ENCODE measurements around the gene ZFP69. TPM values are rescaled to one million over a fixed set of nuclear protein-coding genes. Genes with fewer than 3 reads are reported as not detected.
"Not testable (repeated sequence)": the region's sequence is repeated elsewhere in the genome, so short reads cannot be mapped to it uniquely, and the experiment has no call there.

Gene ZFP69
- polyA plus RNA-seq (ENCODE audit: insufficient read length in 4 of 4): 1 to 10 TPM; 6.3 to 9.4 (median 8.2) TPM

DNA sequence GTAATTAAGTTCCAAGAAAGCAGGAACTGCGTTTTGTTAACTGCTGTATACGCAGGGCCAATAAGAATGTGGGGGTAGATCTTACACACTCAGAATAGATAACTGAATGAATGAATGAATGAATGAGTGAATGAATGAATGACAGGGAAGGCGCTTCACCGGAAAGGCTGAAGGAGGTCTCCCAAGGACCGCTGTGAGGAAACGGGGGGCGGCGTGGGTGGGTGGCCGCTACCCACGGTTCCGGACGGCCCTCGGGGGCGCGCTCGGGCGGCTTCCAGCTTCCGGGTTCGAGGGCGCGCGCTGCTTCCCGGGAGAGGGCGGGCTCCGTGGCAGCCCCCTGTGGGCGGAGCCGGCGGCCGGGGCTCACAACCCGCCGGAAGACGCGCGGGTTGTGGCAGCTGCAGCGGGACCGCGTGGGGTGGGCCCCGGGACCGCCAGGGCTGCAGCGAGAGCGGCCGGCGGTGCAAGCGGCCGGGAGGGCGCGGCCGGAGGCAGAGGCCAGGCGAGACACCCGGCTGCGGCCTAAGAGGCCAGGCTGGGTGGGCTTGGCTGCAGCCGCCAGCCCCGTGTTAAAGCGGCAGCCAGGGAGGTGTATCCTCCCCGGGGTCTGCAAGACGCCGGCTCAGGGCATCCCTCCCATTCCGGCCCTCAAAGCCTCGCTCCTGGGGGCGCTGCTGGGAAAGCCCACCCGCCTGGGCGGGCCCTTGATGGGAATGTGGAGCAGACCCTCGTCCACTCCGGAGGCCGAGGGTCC is at the start of gene ZFP69:
TSS of gene ZFP69 (plus strand) at position 367 of the 754 bp plus-strand sequence. CDS start 2,072 bp downstream, outside the sequence.
- peak; percentile 35 to 56 (median 47) for DNase-seq (ENCODE audit: low read depth in 4 of 4, low spot score in 3 of 4)

DNA sequence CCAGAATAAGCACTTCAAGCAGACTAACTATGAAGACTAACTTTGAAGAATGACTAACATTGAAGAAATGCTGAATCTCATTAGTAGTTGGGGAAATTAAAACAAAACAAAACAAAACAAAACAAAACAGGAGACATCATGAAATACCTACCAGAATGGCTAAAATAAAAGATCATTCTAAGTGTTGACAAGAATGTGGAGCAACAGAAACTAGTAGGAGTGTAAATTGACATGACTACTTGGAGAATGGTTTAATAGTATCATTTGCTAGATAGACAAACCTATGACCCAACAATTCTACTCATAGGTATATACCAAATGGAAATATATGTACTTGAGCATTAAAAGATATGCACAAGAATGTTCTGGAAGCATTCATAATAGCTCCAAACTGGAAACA is 45.7 kb upstream of the ZFP69 start:
- no peak for DNase-seq (ENCODE audit: low read depth in 4 of 4, low spot score in 3 of 4)

DNA sequence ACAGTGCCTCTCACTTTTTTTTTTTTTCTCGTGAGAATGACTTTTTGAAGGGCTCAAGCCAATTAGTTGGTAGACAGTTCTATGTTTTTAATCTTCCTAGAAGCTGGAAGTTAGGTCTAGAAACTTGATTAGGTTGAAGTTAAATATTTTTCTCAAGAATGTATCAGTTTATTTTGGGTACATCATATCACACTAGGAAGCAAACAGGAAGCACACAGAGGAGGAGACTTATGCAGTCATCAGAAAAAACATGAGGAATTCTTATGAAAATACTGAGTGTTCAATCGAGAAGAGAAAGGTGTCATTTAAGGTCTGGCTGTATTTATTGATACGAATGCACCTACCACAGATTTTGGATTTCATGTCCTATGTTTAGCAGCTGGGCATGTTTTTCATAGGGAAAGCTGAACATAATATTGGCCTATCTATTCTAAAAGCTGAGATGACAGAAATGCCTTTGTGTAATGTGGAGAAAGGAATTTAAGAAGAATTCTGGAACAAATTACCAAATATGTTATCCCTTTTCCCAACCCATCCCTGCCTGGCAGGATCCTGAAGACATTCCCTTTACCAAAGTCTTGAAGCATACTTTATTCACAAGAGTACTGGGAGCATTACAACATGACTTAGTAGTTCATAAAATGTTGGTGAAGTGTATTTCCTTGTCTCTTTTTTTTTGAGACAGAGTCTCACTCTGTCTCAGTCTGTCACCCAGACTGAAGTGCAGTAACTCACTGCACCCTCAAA is 44.3 kb upstream of the ZFP69 start:
- DNase-seq (ENCODE audit: low read depth in 4 of 4, low spot score in 3 of 4): no peak

DNA sequence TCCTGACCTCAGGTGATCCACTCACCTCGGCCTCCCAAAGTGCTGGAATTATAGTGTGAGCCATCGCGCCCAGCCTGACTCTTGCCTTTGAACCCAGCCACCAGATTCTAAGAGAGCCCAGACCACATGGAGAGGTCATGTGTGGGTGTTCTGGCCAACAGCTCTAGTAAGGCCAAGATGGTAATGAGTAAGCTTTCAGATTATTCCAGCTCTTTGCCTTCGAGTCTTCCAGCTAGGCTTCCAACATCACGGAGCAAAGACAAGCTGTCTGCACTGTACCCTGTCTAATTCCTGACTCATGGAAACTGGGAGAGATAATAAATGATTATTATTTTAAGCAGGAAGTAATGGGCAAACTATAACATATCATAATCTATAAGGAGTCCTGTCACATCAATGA is 41.6 kb upstream of the ZFP69 start:
- DNase-seq (ENCODE audit: low read depth in 4 of 4, low spot score in 3 of 4): no peak

DNA sequence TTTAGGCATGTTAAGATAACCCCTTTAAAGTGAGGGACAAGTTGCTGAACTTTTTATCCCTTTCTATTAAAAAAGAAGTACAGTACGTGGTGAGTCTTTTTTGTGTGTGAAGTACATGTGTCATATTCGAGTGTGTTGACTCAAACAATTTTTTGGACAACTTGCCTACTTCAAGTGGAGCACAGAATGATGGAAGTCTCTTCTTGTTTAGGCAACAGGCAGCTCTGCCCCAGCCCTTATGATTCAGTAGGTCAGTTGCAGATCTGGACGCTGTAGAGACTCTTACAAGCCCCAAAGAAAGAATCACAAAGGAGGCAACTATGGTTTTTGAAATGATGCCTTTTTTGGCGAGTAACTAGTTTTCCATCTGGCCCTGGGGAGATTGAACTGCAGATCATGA is 41.2 kb upstream of the ZFP69 start:
- no peak for DNase-seq (ENCODE audit: low read depth in 4 of 4, low spot score in 3 of 4)

DNA sequence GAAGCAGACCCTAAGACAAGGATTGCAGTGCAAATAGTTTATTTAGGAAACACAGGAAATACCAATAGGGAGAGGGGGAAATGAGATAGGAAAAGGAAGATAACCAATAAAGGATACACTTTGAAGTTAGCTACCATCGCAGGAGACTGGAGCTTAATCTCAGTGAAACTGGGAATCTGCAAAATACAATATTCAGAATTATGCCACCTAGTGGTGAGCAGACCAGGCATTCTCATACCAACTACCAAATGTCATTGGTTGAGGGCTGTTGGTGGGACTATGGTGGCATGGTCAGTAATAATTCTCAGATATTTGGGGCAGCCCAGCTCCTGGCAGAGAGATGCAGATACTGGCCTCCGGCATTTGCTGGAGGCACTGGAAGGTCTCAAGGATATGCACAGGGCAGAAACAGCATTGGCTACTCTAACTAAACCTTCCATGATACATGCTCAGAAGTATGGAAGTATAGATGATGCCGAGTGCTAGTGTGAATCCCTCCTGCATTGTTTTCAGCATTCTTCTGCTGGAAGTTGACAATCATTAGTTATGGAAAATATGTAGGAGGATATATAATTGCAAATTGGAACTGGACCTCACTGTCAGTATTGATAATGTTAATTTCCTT is 38.6 kb upstream of the ZFP69 start:
- no peak for DNase-seq (ENCODE audit: low read depth in 4 of 4, low spot score in 3 of 4)

DNA sequence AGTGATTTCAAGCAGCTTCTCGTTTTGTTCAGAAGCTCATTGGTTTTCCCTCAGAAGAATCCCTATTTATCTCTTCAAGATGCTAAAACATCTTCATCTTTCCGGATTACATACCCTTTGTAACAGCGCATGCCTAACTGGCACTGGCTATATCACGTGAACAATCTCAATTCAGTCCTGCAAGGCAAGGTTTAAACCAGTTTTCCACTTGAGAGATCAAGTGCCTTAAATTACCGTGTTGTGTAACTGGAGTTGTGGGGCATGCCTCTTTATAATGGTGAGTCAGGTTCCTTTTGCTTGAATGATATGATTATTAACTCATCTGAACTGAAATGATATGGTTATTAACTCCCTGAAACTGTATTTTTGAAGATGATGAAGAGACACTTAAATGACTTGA is 37.8 kb upstream of the ZFP69 start:
- DNase-seq (ENCODE audit: low read depth in 4 of 4, low spot score in 3 of 4): no peak

DNA sequence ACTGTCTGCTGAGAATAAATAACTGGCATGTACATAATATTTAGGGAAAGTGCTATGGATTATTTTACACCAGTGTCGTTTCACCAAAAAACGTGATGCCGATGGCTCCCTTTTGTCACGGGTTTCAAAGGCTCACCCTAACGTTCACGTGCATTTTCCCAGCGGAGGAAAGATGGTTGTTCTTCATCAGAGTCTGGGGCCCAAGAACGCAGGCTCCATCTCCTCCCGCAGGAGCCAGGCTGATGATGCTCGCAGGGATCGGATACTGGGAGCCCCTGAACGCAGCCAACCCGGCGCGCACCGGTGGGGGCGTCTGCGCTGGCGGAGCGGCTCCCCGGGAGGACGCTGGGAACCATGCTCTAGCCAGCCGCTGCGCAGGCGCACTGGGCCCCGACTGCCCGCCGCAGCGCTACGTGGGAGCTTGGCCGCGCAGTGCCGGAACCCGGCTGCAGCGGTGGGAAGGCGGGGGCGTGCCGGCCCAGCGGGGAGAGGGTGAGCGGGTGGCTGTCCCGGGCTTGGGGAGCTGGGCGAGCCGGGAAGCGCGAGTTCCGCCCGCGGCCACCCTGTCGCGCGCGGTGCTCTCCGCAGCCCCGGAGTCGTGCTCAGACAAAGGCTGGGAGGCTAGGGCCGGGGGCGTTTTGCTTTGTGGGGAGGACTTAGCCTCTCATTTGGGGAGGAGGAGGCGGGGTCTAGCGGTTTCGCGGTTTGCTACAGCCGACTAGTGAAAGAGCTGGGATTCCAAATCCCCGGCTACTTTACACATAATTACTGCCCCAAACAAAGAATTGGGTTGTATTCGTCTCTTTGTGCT is 27.2 kb upstream of the ZFP69 start, which contains the start of gene ZFP69B:
TSS of gene ZFP69B (plus strand) at position 793 of the 811 bp plus-strand sequence. CDS start 486 bp downstream, outside the sequence.
- DNase-seq (ENCODE audit: low read depth in 4 of 4, low spot score in 3 of 4): peak; percentile 75 to 84 (median 84)

DNA sequence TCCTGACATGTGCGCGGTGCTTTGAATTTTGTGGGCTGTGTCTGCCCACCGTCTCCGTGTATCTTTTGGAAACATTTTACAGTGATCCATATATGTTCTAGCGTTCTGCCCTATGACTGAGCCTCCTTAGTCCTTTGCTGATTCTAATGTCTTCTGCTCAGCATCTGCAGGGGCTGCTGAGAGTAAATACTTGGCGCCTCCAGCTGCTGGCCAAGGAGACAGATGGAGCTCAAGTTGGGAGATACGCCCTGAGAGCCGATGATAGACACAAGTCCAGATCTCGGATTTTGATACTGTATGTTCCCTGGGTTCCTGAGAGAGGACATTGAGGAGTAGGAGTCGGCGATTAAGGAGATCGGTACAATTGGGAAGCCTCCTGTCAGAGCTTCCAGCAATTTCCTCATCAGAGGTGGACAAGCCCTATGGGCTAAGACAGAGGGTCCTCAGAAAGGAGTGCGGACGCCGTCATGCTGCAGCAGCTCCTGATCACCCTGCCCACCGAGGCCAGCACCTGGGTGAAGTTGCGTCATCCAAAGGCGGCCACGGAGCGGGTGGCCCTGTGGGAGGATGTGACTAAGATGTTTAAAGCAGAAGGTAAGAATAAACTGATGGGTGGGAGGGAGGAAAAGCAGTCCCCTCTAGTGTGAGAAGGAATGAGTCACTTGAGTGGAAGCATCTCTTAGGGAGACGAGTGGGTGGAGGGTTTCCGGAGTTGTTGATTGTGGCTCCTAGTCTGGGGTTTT is 26.4 kb upstream of the ZFP69 start:
- DNase-seq (ENCODE audit: low read depth in 4 of 4, low spot score in 3 of 4): peak in 2 of 4 donors; percentile 14 to 29

DNA sequence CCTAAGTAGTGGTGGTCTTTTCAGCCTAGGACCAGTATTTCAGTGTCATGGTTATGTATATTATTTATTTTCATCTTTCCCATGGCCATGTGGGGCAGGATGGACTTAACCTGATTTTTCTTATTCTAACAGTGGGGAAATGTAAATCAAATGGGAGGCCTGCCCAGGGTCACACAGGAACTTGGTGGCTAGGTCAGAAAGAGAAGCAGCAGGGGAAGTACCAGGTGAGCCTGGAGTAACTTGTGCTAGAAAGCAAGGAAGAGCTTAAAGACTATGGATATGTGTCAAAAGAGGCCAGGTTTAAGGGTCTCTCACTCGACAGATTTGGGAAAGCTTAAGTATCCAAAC is 25.9 kb upstream of the ZFP69 start:
- DNase-seq (ENCODE audit: low read depth in 4 of 4, low spot score in 3 of 4): no peak

DNA sequence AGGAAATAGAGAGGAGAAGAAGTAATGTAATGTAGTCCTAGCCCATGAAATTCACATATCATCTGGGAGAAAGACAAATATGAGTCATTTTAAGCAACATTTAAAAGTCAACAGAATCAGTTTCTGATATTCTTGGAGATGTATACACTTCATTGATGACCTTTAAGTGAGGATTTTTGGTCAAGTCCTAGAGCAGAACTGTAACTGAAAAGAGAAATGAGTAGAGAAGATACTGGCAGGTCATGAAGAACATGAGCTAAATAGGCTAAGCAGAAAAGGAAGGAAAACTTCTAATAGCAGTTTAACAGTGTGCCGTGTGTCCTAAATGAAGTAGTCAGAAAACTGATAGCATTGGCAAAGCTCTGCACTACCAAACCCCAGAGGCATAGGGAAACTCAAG is 22.2 kb upstream of the ZFP69 start:
- no peak for DNase-seq (ENCODE audit: low read depth in 4 of 4, low spot score in 3 of 4)

DNA sequence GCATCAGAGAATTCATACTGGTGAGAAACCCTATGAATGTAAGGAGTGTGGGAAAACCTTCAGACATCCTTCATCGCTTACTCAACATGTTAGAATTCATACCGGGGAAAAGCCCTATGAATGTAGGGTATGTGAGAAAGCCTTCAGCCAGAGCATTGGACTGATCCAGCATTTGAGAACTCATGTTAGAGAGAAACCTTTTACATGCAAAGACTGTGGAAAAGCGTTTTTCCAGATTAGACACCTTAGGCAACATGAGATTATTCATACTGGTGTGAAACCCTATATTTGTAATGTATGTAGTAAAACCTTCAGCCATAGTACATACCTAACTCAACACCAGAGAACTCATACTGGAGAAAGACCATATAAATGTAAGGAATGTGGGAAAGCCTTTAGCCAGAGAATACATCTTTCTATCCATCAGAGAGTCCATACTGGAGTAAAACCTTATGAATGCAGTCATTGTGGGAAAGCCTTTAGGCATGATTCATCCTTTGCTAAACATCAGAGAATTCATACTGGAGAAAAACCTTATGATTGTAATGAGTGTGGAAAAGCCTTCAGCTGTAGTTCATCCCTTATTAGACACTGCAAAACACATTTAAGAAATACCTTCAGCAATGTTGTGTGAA is 14.0 kb upstream of the ZFP69 start:
- DNase-seq (ENCODE audit: low read depth in 4 of 4, low spot score in 3 of 4): no peak

DNA sequence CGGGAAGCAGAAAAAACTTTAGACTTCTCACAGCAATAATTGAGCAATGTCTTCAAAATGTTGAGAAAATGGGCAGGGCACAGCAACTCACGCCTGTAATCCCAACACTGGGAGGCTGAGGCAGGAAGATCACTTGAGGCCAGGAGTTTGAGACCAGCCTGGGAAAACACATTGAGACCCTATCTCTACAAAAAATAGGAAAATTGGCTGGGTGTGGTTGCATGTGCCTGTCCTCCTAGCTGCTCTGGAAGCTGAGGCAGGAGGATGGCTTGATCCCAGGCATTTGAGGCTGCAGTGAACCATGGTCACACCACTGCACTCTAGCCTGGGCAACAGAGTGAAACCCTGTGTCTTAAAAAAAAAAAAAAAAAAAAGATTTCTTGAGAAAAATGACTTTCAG is 7.8 kb upstream of the ZFP69 start:
- no peak for DNase-seq (ENCODE audit: low read depth in 4 of 4, low spot score in 3 of 4)

DNA sequence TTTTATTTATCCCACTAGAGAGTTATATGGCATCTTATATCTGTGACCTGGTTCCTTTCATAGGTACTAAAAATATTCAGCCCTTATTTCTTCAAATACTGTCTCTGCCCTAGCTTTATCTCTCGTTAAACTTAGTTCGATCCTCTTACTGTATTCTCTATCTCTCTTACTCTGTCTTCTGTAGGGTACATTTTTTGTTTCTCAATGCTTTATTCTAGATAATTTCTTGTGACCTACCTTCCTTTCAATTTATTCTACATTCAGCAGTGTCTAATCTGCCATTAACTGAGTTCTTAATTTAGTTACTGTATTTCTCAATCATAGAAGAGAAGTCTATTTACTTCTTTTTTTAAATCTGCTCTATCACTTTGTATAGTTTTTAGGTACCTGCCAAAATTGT is 1.8 kb upstream of the ZFP69 start:
- no peak for DNase-seq (ENCODE audit: low read depth in 4 of 4, low spot score in 3 of 4)

DNA sequence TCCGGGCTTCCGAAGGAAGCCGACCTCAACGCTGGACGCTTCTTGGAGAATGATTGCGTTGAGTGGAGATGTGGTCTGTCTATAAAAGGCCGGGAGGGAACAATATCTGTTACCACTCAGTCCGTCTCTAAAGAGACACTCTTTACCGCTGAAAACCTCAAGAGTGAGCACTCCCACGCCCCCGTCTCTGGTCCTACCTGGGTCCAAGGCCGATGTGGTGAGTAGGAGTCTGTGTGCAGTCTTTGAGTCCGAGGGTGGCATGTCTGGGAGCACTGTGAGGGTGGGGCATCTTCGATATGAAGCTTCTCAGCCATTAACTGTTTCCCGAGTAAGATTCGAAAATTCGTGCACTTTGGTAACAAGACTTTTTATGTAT is 576 bp downstream of the ZFP69 start:
- peak in 2 of 4 donors; percentile 8 to 16 for DNase-seq (ENCODE audit: low read depth in 4 of 4, low spot score in 3 of 4)

DNA sequence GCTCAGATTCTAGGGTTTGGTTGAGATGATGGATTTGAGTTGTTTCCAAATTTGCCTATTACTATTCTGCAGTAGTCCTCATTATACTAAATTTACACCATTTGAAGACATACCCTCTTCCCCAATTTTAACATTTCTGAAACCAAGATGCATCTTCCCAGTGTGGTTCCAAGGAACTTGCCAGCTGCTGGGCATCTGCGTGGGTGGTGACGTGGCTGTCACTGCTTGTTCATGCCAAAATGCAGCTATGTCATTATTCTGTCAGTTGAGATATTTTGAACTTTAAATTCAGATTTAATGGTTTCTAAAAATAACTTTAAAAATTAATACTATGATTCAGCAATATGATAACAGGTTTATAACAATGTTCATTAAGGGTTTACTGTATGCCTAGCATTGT is 1.2 kb downstream of the ZFP69 start:
- no peak for DNase-seq (ENCODE audit: low read depth in 4 of 4, low spot score in 3 of 4)

DNA sequence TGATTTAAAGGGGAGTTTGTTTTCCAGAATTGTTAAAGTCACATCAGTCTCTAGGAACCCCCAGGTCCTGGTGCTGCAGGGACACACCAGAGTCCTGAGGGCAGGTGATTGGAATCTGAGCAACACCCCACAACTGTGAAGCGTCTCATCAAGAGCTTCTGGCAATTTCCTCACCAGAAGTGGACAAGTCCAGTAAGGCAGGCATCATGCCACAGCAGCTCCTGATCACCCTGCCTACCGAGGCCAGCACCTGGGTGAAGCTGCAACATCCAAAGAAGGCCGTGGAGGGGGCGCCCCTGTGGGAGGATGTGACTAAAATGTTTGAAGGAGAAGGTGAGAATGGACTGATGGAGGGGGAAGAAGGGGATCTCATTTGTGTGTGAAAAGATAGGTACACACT is 2.1 kb downstream of the ZFP69 start:
- no peak for DNase-seq (ENCODE audit: low read depth in 4 of 4, low spot score in 3 of 4)

DNA sequence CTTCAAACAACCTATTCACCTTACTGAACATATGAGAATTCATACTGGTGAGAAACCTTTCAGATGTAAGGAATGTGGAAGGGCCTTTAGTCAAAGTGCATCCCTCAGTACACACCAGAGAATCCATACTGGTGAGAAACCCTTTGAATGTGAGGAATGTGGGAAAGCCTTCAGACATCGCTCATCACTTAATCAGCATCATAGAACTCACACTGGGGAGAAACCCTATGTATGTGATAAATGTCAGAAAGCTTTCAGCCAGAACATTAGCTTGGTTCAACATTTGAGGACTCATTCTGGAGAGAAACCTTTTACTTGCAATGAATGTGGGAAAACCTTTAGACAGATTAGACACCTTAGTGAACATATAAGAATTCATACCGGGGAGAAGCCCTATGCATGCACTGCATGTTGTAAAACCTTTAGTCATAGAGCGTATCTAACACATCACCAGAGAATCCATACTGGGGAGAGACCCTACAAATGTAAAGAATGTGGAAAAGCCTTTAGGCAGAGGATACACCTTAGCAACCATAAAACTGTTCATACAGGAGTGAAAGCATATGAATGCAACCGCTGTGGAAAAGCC is 18.3 kb downstream of the ZFP69 start:
- no peak for DNase-seq (ENCODE audit: low read depth in 4 of 4, low spot score in 3 of 4)

DNA sequence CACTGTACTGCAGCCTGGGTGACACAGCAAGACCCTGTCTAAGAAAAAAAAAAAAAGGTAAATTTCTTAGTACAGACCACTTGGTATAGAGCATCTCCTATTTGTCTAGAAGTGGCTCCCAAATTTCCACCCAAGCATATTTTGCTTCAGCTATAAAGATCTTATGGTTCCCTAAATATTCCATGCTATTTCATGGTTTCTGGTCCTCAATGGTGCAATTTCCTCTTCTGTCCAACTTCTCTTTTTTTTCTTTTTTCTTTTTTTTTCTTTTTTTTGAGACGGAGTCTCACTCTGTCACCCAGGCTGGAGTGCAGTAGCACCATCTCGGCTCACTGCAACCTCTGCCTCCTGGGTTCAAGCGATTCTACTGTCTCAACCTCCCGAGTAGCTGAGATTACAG is 25.6 kb downstream of the ZFP69 start:
- DNase-seq (ENCODE audit: low read depth in 4 of 4, low spot score in 3 of 4): not testable (repeated sequence)

All from left renal pelvis (tissue), 4 donors.